Bronchial epithelial cell (primary cell): Measurements from ENCODE around the gene WDFY3. TPM values are rescaled to one million over a fixed set of nuclear protein-coding genes. Genes with fewer than 3 reads are reported as not detected.

Experiments used
- DNase-seq: peaks from one replicate; pipeline ENCODE4 v3.0.0-alpha.2; 2010; ENCODE audit warnings: low read depth
- FAIRE-seq: peaks from 2 replicates; lab custom pipeline; 2011; peaks lifted over from hg19 to GRCh38; lab: Jason Lieb, UNC
- H3K27me3 ChIP-seq: 2 replicates; pipeline ENCODE4 v1.5.1; 2011; ENCODE audit warnings: low read length; ENCODE audit not compliant: control insufficient read depth, insufficient read depth
- H3K36me3 ChIP-seq: 2 replicates; pipeline ENCODE4 v1.5.1; 2011; ENCODE audit warnings: low read length; ENCODE audit not compliant: control insufficient read depth, insufficient read depth
- H3K4me3 ChIP-seq: 2 replicates; pipeline ENCODE4 v1.5.1; 2011; ENCODE audit warnings: mild to moderate bottlenecking, low read depth, low read length, control low read depth
- total RNA-seq: library from RNA; depleted of rRNA; stranded (reverse); fragments of >200 nt; gene quantifications from 2 replicates; pipeline ENCODE4 v1.2.1, GENCODE V29; 2014
- TF ChIP-seq, protein P1 (sequence below): IDR thresholded peaks from 2 replicates; pipeline ENCODE4 v1.5.1; 2011; ENCODE audit warnings: mild to moderate bottlenecking, moderate library complexity, low read length, control low read depth, inconsistent platforms; ENCODE audit not compliant: insufficient read depth, severe bottlenecking

Gene WDFY3
- total RNA-seq, 1 donor from 2014 or later, result 33.2 TPM

DNA sequence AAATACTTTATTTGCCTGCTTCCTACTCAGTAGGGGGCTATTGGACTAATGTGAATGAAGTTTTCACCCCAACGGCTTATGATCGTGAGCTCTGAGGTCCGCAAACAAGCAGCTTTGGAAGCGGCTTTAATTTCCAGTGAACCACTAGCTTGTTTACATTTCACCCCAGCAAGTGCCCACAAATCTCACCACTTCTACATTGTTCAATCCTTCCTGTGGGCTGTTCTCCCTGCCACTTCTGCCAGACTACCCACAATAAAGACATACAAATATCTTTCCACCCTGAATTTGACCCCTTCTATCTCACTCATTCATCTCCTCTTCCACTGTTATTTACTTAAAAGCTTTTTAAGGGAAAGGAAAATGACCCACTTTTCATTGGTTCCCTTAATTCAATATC is 285.5 kb downstream of the WDFY3 start:
- DNase-seq (no peak), FAIRE-seq (no peak)
- Histone ChIP-seq H3K4me3 (no peak overlapping the region), H3K27me3 (no peaks in the 10 kb centered on the region), H3K36me3 (peaks cover 22% of the 10 kb centered on the region)
- TF ChIP-seq, protein P1, sequence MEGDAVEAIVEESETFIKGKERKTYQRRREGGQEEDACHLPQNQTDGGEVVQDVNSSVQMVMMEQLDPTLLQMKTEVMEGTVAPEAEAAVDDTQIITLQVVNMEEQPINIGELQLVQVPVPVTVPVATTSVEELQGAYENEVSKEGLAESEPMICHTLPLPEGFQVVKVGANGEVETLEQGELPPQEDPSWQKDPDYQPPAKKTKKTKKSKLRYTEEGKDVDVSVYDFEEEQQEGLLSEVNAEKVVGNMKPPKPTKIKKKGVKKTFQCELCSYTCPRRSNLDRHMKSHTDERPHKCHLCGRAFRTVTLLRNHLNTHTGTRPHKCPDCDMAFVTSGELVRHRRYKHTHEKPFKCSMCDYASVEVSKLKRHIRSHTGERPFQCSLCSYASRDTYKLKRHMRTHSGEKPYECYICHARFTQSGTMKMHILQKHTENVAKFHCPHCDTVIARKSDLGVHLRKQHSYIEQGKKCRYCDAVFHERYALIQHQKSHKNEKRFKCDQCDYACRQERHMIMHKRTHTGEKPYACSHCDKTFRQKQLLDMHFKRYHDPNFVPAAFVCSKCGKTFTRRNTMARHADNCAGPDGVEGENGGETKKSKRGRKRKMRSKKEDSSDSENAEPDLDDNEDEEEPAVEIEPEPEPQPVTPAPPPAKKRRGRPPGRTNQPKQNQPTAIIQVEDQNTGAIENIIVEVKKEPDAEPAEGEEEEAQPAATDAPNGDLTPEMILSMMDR, result no peak

- TF ChIP-seq, protein P1, result no peak
- FAIRE-seq (no peak), DNase-seq (no peak)
- Histone ChIP-seq H3K27me3 (no peaks in the 10 kb centered on the region), H3K4me3 (no peak overlapping the region), H3K36me3 (peaks cover 19% of the 10 kb centered on the region)
Observed at GRCh38 chr4:84678976-84679744, 287.3 kb downstream of the WDFY3 start.

- TF ChIP-seq, protein P1, result no peak
- no peaks in the 10 kb centered on the region for H3K27me3 ChIP-seq
- FAIRE-seq (no peak), DNase-seq (no peak)
- peaks cover 16% of the 10 kb centered on the region for H3K36me3 ChIP-seq
- no peak overlapping the region for H3K4me3 ChIP-seq
Observed at GRCh38 chr4:84677995-84678394, 288.5 kb downstream of the WDFY3 start.

DNA sequence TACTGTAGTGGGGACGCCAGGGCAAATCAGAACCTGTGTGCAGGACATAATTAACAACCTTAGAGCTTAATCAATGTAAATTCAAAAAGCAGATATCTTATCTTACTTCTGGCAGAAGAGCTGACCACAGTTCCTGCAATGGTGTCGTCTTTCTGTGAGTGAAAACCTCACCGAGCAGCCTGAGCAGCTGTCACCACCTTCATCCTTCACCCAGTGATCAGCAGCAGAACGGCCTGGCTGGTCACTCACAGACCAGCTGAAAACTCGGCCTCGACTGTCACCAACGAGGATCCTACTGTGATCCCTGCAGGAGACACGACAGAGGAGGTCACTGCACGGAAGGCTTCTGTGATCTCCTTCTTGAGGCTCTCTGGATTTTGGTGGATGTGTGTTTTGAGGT is 289.4 kb downstream of the WDFY3 start:
- Histone ChIP-seq H3K36me3 (peaks cover 19% of the 10 kb centered on the region), H3K27me3 (no peaks in the 10 kb centered on the region), H3K4me3 (no peak overlapping the region)
- TF ChIP-seq, protein P1, result no peak
- no peak for DNase-seq
- no peak for FAIRE-seq

DNA sequence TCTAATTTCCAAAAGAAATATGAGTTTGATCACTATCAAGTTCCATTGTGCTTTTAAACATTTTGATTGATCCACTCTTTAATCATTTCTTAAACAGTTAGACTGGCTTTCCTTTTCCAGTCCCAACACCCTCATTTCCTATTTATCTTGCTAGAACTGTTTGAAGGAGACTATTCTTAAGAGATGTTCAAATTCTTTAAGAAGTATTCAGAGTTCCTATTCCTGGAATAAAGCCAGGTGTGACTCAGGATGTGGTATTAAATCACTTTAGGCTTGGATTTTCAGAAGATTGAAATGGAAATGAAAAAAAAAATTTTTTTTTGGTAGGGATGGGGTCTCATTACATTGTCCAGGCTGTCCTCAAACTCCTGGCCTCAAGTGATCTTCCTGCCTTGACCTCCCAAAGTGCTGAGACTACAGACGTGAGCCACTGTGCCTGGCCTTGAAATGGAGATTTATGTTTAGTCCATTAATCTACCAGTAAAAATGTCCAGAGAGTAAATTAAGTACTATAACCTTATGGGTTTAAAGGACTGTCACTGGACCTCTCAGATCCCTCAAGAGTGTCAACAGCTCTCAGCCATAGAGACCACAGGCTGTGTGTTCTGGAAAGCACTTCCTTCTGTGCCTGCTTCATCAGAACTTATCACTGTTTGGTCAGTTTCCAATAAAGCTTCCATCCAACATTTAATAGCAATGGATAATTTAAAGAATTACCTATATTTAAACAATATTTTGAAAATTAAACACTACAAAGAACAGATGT is 292.8 kb downstream of the WDFY3 start:
- DNase-seq (peak; percentile 88), FAIRE-seq (no peak)
- H3K4me3 ChIP-seq, result no peak overlapping the region
- peaks cover 13% of the 10 kb centered on the region for H3K36me3 ChIP-seq
- TF ChIP-seq, protein P1, result no peak
- no peaks in the 10 kb centered on the region for H3K27me3 ChIP-seq
